ENCODE results near the gene CCT5.
"Not testable (repeated sequence)": the region's sequence is repeated elsewhere in the genome, so short reads cannot be mapped to it uniquely, and the experiment has no call there.

- TF ChIP-seq CTCF, EP300 (IDR thresholded peaks at IDR 0.05): not testable (repeated sequence)
These were observed 2.9 kb upstream of the CCT5 start for GRCh38 chr5:10247217-10247616.

All from esophagus muscularis mucosa (tissue), 3 donors.